ENCODE results near the gene TMIGD3. TPM values are rescaled to one million over a fixed set of nuclear protein-coding genes. Genes with fewer than 3 reads are reported as not detected.
A peak's percentile ranks its signal among the peaks of the same experiment; 100 is the strongest.

TMIGD3 gene
- total RNA-seq, 2 donors from 2014 or later, result 0.42 to 1.1 TPM

DNA sequence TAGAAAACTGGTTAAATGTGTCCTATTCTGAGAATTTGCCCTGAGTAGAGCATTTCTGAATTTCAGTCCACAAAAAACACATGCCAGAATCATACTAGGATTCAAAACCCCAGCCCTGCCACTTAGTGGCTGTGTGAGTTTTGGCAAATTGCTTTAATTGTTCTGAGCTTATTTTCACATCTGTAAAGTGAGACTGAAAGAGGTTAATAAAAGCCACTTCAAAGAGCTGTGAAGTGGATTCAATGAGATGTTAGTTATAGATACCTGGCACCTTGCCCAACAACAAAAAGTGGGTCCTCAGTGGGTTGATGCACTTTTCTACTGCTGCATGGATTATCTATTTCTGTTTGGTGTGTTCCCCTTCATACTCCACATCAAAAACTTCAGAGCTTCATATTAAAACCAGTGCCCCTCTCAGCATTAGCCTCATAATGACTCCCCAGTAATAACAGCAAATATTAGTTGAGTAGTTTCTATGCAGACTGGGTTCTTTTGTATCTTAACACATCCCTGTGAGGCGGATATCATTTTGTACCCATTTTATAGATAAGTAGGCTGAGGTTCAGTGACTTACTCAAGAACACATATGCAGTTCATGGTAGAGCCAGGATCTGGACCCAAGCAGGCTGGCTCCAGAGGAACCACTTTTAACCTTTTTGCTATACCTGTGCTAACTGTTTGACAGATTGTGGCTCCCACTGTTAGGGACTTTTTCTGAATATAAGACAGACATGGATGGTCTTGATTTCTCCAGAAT, 14.2 kb upstream of the TMIGD3 start:
- no peak overlapping the region for H3K4me3 ChIP-seq
- H3K27ac ChIP-seq, result no peak overlapping the region
- H3K27me3 ChIP-seq, result no peaks in the 10 kb centered on the region
- intact Hi-C loops (cut with DNase I), result no loop called here
- H3K9ac ChIP-seq (ENCODE audit: low read depth in 2 of 2, low read length in 2 of 2), result no peak overlapping the region
- H3K4me1 ChIP-seq, result no peaks in the 10 kb centered on the region
- H3K9me3 ChIP-seq, result no peaks in the 10 kb centered on the region
- no peaks in the 10 kb centered on the region for H3K36me3 ChIP-seq
- DNase-seq, result no peak
- TF ChIP-seq, protein P1, sequence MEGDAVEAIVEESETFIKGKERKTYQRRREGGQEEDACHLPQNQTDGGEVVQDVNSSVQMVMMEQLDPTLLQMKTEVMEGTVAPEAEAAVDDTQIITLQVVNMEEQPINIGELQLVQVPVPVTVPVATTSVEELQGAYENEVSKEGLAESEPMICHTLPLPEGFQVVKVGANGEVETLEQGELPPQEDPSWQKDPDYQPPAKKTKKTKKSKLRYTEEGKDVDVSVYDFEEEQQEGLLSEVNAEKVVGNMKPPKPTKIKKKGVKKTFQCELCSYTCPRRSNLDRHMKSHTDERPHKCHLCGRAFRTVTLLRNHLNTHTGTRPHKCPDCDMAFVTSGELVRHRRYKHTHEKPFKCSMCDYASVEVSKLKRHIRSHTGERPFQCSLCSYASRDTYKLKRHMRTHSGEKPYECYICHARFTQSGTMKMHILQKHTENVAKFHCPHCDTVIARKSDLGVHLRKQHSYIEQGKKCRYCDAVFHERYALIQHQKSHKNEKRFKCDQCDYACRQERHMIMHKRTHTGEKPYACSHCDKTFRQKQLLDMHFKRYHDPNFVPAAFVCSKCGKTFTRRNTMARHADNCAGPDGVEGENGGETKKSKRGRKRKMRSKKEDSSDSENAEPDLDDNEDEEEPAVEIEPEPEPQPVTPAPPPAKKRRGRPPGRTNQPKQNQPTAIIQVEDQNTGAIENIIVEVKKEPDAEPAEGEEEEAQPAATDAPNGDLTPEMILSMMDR (IDR thresholded peaks at IDR 0.05), result no peak

DNA sequence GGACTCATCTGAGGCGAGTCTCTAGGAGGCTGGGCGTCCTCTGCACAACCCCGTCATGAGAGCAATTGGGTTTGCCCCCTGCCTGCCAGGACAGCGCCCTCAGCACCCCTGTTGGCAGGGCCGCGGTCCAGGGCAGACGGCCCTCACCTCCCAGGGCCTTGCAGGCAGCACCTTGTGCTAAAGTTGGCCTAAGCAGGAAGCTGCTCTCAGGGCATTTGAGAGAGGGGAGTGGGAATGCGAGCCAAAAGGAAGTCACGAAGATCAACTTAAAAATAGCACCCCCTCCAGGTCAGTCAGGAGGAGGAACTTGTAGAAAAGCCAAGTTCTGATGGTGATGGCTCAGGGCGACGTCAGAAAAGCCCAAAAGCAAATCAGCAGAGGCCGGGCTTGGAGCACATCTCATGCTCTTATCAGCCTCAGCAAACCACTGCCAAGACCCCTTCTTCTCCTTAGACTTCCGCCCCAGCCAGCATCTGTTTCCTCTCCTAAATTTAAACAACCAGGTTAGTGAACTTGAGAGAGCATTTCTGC, 12.6 kb upstream of the TMIGD3 start:
- no peaks in the 10 kb centered on the region for H3K9me3 ChIP-seq
- H3K4me1 ChIP-seq, result peaks cover 2% of the 10 kb centered on the region
- H3K9ac ChIP-seq (ENCODE audit: low read depth in 2 of 2, low read length in 2 of 2), result peak overlapping the region in 1 of 2 donors; percentile 61
- H3K36me3 ChIP-seq, result no peaks in the 10 kb centered on the region
- no peaks in the 10 kb centered on the region for H3K27me3 ChIP-seq
- intact Hi-C loops (cut with DNase I), result no loop called here
- H3K4me3 ChIP-seq, result peak overlapping the region; percentile 16
- DNase-seq, result no peak
- peak overlapping the region; percentile 28 for H3K27ac ChIP-seq
- TF ChIP-seq, protein P1 (IDR thresholded peaks at IDR 0.05), result no peak

DNA sequence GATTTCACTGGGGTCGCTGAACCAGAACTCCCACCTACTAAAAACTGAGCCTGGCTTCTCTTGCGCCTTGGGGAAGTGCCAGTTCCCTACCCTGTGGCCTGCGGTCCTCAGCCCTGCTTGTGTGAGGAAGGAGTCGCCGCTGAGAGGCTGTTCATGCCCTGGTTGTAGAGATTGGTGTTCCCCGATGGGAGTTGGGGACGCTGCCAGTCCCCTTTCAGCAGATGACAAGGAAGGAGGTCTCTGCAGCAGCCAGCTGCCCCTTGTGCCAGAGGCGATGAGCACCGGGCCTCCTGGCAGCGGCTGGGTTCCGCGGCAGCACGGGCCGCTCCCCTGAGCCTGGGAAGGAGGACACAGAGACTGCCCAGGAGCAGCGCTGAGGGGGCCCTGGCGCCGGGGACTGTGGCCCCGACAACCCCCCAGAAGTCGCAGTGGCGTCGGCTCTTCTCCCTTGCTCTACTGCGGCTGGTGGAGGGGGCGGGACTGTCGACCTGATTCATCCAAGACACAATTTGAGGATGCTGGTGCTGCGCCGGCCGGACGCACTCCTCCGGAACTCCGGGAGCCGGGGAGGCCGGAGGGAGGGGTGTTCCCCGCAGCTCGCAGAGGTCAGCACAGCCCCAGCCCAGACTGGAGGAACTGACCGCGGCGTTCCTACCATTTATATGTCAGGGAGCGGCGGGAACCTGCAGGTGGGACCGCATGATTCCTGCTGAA, 12.0 kb upstream of the TMIGD3 start:
- Histone ChIP-seq H3K9me3 (no peaks in the 10 kb centered on the region), H3K27me3 (no peaks in the 10 kb centered on the region), H3K36me3 (no peaks in the 10 kb centered on the region), H3K4me3 (peak overlapping the region; percentile 16), H3K9ac (ENCODE audit: low read depth in 2 of 2, low read length in 2 of 2) (peak overlapping the region; percentile 42 to 61), H3K27ac (peak overlapping the region; percentile 28), H3K4me1 (peaks cover 7% of the 10 kb centered on the region)
- TF ChIP-seq, protein P1 (IDR thresholded peaks at IDR 0.05), result no peak
- intact Hi-C loops (cut with DNase I), result no loop called here
- DNase-seq, result no peak

DNA sequence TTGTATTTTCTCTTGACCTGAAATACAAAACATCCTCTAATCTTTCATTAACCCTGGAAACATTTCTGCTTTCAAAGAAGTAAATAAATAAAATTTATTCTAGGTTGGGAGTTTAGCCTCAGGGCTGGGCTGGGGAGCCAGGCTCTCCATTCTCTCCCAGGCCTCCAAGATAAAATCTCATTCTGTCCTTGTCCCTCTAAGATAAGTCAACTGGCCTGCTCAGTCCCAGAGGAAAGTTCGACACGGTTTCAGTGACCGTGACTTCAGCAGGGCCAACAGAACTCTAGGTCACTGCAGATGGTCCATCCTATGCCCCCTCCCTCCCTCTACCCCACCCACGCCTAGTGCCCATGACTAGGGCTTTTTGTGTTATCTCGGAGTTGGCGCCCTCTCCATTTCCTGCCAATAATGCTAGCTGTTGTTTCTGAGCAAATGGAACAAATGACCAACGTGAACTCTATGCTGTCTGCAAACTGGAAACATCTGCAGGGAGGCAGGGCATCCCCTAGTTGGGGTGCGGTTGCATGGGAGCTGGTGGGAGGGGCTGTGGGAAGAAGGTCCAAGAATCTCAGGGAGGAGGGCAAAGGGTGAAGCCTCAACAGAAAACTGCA, 10.1 kb upstream of the TMIGD3 start:
- H3K9me3 ChIP-seq, result no peaks in the 10 kb centered on the region
- H3K4me1 ChIP-seq, result peaks cover 10% of the 10 kb centered on the region
- no peak overlapping the region for H3K9ac ChIP-seq (ENCODE audit: low read depth in 2 of 2, low read length in 2 of 2)
- intact Hi-C loops (cut with DNase I), result no loop called here
- no peaks in the 10 kb centered on the region for H3K27me3 ChIP-seq
- H3K4me3 ChIP-seq, result no peak overlapping the region
- TF ChIP-seq, protein P1 (IDR thresholded peaks at IDR 0.05), result no peak
- H3K27ac ChIP-seq, result no peak overlapping the region
- no peaks in the 10 kb centered on the region for H3K36me3 ChIP-seq
- DNase-seq, result no peak

DNA sequence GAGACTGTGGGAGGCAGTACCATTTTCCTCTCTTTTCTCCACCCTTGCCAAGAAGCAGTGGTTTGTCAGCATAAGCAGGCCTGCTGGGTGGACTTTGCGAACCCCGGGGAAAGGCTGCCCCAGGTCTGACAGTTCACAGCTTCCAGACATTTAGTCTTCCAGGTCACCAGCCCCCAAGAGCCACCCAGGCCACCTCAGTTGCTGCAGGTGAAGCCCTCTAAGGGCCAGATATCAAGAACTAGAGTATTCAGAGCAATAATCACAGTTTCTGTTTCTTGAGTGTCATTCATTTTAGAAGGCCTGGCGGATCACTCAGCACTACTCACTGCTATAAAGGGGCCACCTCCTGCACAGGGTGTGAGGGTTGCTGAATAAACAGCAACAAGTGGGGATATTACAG, 9.5 kb upstream of the TMIGD3 start:
- Histone ChIP-seq H3K4me1 (peaks cover 10% of the 10 kb centered on the region), H3K27ac (no peak overlapping the region), H3K9ac (ENCODE audit: low read depth in 2 of 2, low read length in 2 of 2) (no peak overlapping the region), H3K36me3 (no peaks in the 10 kb centered on the region), H3K4me3 (no peak overlapping the region), H3K9me3 (no peaks in the 10 kb centered on the region), H3K27me3 (no peaks in the 10 kb centered on the region)
- intact Hi-C loops (cut with DNase I), result no loop called here
- DNase-seq, result no peak
- TF ChIP-seq, protein P1 (IDR thresholded peaks at IDR 0.05), result no peak

All from colonic mucosa (tissue), 4 donors.